HUDEP-2 (cell line): Measurements from ENCODE around the gene BORCS5.
"Not testable (repeated sequence)": the region's sequence is repeated elsewhere in the genome, so short reads cannot be mapped to it uniquely, and the experiment has no call there.

Source experiments
- DNase-seq, 76 experiments: peaks; one replicate each; lab custom pipeline; 2025; ENCODE audit not compliant: unreplicated experiment in 76 of 76; lab: John Stamatoyannopoulos, UW

Gene BORCS5

DNA sequence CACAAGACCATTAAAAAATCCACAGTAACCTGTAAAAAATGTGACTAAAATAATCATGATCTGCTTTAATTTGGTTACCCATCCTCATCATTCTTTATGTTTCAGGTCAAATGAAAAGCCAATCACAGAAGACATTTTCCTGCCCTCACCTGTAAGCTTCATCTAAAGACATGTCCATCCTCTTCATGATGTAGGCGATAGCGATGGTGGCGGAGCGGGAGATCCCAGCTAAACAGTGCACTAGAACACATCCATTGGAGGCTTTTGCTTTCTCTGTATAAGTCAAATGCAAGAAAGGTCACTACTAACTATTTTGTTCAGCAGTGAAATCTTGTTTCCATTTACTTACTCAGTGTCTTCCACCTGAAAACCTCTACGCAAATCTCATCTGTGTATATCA is 123.2 kb downstream of the BORCS5 start:
- no peak for DNase-seq

DNA sequence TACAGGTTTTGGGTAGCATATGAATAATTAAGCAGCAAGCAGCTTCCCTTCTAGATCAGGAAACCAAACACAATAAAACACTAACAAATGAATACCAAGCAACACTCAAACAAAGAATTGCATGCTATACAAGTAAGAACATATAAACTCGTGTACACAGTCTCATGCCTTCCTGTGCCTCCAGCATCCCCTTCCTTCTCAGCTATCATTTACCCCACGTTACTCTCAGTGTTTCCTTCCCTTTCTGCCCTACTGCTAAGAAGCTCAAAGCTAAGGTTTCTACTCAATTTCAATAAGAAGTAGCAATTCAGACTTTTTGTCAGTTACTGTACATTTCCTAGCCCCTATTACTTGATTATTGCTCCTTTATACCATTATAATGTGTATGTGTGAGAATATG is 124.8 kb downstream of the BORCS5 start:
- no peak for DNase-seq

- DNase-seq = no peak
Observed at GRCh38 chr12:12482150-12482761, 125.4 kb downstream of the BORCS5 start.

DNA sequence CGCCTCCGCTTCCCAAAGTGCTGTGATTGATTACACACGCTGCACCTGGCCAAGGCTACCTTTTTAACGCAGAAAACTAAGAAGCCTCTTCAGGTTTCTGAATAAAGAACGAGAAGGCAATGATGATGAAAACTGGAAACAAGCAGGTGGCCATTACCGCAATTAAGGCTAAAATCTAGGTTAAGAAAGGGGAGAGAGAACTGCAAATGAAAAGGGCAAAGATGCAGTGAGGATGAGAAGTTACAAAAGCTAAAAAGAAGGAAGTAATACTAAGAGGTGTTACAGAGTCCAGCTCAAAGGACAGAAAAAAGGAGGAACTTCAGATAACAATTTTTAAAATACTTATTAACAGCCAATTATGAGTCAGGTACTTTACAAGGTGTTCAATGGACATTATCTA is 126.1 kb downstream of the BORCS5 start:
- DNase-seq = no peak

GRCh38 chr12:12483438-12483837 is 126.6 kb downstream of the BORCS5 start:
- DNase-seq = no peak

DNA sequence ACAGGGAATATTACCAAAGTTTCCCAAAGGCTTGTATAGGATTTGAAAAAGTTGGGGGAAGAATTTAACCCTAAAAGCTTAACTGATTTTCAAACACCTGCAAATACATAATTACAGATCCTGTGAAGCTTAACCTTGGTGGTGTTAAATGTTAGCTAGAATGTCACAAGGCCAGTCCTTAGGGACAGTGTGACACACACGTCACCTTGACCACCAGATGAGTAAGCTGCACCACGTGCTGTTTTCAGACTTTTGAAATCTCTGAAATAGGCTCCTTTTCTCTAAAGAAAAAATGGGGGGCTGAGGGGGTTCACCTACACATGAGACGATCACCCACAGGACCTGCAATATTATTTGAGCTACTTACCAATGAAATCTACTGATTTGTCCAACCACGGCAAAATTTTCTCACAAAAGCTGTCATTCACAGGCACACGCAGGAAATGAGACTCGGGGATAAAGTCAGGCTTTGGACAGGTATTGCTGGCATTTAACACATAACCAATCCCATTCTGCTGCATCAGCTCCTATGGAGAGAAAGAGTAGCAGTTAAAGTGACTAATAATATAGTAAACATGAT is 129.9 kb downstream of the BORCS5 start:
- no peak for DNase-seq

DNA sequence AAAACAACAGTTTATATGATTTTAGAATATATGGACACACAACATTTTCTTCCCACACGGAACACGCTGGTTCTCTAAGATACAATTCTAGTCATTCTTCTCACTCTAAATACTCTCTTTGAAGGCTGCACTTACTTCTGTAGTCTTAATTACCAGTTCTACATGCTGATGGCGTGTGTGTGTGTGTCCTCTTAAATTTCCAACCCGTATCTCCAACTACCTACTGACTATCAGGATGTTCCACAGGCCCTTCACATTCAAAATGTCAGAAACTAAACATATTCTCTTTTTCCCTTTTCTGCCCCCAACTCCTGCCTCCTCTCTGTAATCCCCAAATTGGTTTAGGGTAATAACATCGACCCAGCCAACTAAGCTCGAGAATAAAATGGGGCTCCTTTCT is 130.6 kb downstream of the BORCS5 start:
- no peak for DNase-seq

GRCh38 chr12:12488296-12488695 is 131.4 kb downstream of the BORCS5 start:
- DNase-seq = no peak

DNA sequence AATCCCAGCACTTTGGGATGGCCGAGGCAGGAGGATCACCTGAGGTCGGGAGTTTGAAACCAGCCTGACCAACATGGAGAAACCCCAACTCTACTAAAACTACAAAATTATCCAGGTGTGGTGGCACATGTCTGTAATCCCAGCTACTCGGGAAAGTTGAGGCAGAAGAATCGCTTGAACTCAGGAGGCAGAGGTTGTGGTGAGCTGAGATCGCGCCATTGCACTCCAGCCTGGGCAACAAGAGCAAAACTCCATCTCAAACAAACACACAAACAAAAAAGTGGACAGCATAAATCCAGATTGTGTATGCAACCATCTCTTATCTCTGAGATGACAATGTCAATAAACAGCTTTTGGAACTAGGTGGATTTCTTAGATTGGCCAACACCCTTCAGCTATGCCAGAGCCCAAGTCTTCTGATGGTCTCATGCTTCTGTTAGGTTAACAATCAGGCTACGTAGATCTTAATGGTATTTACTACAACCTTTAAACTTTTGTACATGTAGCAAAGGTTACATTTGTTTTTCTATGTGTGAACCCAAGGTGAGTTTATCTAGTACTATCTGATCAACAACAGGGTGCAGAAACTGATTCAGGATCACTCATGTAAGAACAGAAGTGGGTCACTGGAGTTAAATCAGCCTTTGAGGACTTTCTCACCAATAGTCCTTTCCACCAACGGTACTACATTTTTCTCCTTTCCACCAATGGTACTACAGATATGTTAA is 132.1 kb downstream of the BORCS5 start:
- no peak for DNase-seq

DNA sequence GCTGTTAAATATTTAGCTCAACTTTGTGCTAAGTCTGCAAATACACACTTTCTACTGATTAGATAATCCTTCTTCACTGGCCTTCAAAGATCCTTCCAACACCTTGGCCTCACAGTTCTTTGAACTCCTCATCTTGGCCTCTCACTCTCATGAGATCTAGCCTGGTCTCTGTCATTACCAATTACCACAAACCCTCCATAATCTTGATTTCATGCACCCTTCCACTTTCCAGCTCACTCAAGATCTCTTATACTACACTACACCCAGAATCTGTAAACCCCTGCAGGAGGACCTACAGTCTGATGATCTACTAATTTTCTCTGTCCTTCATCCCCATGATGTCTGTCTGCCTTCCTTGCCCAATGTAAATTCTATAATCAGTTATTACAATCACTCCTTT is 134.7 kb downstream of the BORCS5 start:
- DNase-seq = no peak

DNA sequence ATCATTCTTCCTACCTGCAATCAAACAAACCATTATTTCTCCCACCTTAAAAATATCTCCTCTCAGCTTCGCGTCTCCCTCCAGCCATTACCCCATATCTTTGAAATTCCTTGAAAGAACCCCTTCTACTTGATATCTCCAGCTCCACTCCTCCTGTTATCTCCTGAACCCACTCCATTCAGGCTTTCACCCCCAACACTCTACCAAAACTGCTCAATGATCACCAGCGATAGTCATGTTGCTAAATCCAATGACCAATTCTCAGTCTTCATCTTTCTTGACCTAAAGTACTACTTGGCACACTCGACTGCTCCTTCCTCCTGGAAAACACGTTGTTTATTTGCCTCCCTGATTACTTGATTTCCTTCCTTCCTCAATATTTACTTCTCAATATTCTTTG is 135.7 kb downstream of the BORCS5 start:
- no peak for DNase-seq

- no peak for DNase-seq
Observed at GRCh38 chr12:12495536-12495935, 138.7 kb downstream of the BORCS5 start.

GRCh38 chr12:12498210-12498609 is 141.3 kb downstream of the BORCS5 start:
- no peak for DNase-seq

DNA sequence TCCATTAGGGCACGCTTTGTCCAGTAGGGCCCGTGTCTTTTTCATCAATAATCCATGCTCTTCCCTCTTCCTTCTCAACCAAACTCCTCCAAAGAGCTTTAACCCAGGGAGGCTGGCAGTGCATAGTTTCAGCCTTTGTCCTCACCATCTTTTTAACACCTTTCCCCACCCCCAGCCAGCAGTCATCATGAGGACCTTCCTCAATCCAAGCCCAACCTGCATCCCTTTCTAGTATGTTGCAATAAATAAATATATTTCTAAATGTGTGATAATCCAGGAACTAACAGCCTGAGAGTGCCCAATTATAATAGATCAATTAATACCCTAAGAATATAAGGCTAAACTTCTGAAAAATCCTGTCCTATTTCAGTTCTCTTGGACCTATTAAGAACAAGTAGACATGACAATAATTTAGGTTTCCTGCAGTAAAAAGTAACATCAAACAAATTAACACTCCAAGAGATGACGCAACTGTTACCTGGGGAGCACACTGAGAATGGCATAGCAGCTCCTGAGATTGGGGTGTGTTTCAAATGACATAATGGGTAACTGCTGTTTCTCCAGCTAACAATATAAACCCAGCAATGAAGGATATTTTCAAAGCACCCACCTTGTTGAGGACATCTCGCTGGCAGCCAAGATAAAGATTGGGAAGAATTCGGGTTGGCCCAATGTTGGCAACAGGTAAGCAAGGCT is 143.2 kb downstream of the BORCS5 start:
- no peak for DNase-seq

DNA sequence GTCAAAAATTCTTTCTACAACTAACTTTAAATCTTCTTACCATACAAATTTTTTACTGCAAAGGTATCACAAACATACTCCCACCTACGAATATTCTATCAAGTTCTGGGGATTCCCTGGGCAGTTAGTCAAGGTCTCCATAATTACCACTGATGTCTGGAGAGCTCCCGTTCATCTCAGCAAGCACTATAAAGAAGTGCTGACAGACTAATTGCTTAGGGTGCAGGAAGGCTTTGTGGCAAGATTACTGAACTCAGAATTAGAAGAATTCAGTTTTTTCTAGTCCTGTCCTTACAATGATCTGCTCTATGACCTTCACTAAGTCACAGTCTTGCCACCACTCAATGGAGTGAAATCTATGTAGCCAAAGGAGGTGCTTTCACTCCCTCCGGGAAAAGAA is 144.2 kb downstream of the BORCS5 start:
- no peak for DNase-seq

GRCh38 chr12:12502130-12502814 is 145.4 kb downstream of the BORCS5 start:
- not testable (repeated sequence) for DNase-seq

- DNase-seq = no peak
Observed at GRCh38 chr12:12502815-12503151, 145.9 kb downstream of the BORCS5 start.

GRCh38 chr12:12503384-12504078 is 146.7 kb downstream of the BORCS5 start:
- no peak for DNase-seq

DNA sequence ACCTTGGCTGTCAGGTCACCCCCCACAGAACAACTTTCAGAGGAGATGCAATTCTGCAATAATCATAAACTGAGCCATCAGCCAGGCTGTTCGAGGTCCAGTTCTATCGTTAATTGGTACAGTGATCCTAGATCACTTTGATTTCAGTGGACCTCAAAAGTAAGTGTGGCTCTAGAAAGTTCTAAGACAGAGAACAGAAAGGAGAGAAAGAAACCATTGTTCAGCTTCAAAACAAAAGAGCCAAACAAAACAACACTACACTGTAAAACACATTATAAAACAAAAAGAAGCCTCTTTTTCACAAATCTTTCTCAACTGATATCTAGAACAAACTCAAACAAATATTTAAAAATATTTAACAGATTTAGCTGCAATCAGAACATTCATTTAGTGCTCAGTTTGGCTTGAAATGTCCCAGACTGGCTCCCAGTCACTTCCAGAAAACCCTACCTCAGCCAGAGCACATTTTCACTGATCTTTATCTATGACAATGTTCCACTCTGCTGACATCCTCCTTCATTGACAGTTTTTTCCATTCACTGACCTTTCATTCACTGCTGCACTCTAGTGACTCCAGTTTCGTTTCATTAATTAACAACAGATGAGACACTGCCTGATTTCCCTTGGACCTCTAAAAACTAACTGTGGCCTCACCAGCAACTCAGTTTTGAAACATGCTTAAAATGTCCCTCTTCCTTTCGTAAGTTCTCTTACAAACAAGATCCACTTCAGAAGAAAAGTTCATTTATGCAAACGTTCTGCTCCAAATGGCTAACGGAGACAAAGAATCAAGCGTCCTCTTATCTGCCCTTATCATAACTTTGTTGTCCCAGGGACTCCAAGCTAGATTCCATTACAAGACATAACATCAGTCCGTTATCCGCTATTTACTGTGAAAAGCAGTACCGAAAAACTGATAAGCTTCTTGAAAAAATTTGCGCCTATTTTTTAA is 148.9 kb downstream of the BORCS5 start:
- peak in 10 of 76 experiments; percentile 4 to 33 (median 22) for DNase-seq
